ENCODE measurements around the gene ERCC5. TPM values are rescaled to one million over a fixed set of nuclear protein-coding genes. Genes with fewer than 3 reads are reported as not detected.

The ERCC5 gene
- total RNA-seq, 1 donor, result 111 TPM

GRCh38 chr13:102897371-102898138 is 51.7 kb downstream of the ERCC5 start:
- Histone ChIP-seq H3K9me3 (ENCODE audit: low read depth, low read length) (no peaks in the 10 kb centered on the region), H3K4me1 (ENCODE audit: insufficient read depth, low read length) (no peaks in the 10 kb centered on the region), H3K27me3 (ENCODE audit: insufficient read depth, low read length) (no peaks in the 10 kb centered on the region), H3K4me3 (ENCODE audit: low read length) (no peak overlapping the region)

DNA sequence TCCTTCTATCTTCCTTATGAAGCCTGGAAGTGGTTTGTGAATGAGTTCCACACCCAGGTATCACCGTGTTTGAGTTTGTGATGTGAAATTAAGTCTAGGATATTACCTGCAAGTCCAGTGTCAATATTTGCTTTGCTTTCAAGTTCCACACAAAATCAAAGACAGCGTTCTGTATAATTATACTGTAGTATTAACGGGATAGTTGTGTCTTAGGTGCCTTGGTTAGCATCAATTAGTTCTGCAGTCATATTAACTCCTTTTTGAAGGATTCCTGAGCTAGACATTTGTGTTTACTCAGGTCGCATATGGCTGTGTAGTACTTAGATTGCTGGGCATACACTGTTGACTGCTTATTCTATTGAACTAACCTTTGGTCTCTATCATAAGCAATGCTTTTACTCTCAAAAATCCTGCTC is 54.4 kb downstream of the ERCC5 start:
- H3K27me3 ChIP-seq (ENCODE audit: insufficient read depth, low read length), result no peaks in the 10 kb centered on the region
- no peak overlapping the region for H3K4me3 ChIP-seq (ENCODE audit: low read length)
- H3K4me1 ChIP-seq (ENCODE audit: insufficient read depth, low read length), result no peaks in the 10 kb centered on the region
- no peaks in the 10 kb centered on the region for H3K9me3 ChIP-seq (ENCODE audit: low read depth, low read length)

GRCh38 chr13:102901056-102901455 is 55.2 kb downstream of the ERCC5 start:
- H3K9me3 ChIP-seq (ENCODE audit: low read depth, low read length), result no peaks in the 10 kb centered on the region

GRCh38 chr13:102901615-102902305 is 55.9 kb downstream of the ERCC5 start:
- no peak overlapping the region for H3K4me3 ChIP-seq (ENCODE audit: low read length)
- H3K9me3 ChIP-seq (ENCODE audit: low read depth, low read length), result no peaks in the 10 kb centered on the region
- no peaks in the 10 kb centered on the region for H3K4me1 ChIP-seq (ENCODE audit: insufficient read depth, low read length)
- no peaks in the 10 kb centered on the region for H3K27me3 ChIP-seq (ENCODE audit: insufficient read depth, low read length)

More at GRCh38 chr13:102901056-102901455, 55.2 kb downstream of the ERCC5 start:
- Histone ChIP-seq H3K4me1 (ENCODE audit: insufficient read depth, low read length) (no peaks in the 10 kb centered on the region), H3K4me3 (ENCODE audit: low read length) (no peak overlapping the region), H3K27me3 (ENCODE audit: insufficient read depth, low read length) (no peaks in the 10 kb centered on the region)

- no peaks in the 10 kb centered on the region for H3K9me3 ChIP-seq (ENCODE audit: low read depth, low read length)
- no peak overlapping the region for H3K4me3 ChIP-seq (ENCODE audit: low read length)
- H3K4me1 ChIP-seq (ENCODE audit: insufficient read depth, low read length), result no peaks in the 10 kb centered on the region
- H3K27me3 ChIP-seq (ENCODE audit: insufficient read depth, low read length), result no peaks in the 10 kb centered on the region
Observed at GRCh38 chr13:102902789-102903347, 57.0 kb downstream of the ERCC5 start.

GRCh38 chr13:102903659-102904407 is 58.0 kb downstream of the ERCC5 start:
- Histone ChIP-seq H3K4me1 (ENCODE audit: insufficient read depth, low read length) (no peaks in the 10 kb centered on the region), H3K9me3 (ENCODE audit: low read depth, low read length) (no peaks in the 10 kb centered on the region), H3K4me3 (ENCODE audit: low read length) (no peak overlapping the region), H3K27me3 (ENCODE audit: insufficient read depth, low read length) (no peaks in the 10 kb centered on the region)

DNA sequence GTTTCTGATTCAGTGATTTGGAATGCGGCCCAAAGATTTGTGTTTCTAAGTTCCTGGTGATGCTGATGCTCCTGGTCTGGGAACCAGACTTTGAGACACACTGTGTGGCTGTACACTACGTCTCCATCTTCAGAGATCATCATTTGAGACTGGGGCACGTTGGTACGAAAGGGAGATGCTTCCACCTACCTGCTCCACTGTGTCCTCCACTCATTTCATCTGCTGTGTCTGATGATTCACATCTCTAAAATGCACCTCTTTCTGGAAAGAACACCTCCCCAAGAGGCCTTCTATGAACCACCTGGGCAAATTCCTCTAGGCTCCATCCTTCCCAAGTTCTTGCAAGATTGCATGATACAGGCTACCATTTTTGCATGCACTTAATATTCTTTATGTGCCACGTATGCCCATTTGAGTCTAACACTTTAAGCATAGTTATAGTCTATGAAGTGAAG is 58.6 kb downstream of the ERCC5 start:
- Histone ChIP-seq H3K9me3 (ENCODE audit: low read depth, low read length) (no peaks in the 10 kb centered on the region), H3K4me3 (ENCODE audit: low read length) (no peak overlapping the region), H3K27me3 (ENCODE audit: insufficient read depth, low read length) (no peaks in the 10 kb centered on the region), H3K4me1 (ENCODE audit: insufficient read depth, low read length) (no peaks in the 10 kb centered on the region)

- H3K4me1 ChIP-seq (ENCODE audit: insufficient read depth, low read length), result no peaks in the 10 kb centered on the region
Observed at GRCh38 chr13:102905905-102906771, 60.3 kb downstream of the ERCC5 start.

GRCh38 chr13:102907016-102907756 is 61.4 kb downstream of the ERCC5 start:
- Histone ChIP-seq H3K27me3 (ENCODE audit: insufficient read depth, low read length) (no peaks in the 10 kb centered on the region), H3K9me3 (ENCODE audit: low read depth, low read length) (no peaks in the 10 kb centered on the region), H3K4me3 (ENCODE audit: low read length) (no peak overlapping the region), H3K4me1 (ENCODE audit: insufficient read depth, low read length) (no peaks in the 10 kb centered on the region)

More at GRCh38 chr13:102905905-102906771, 60.3 kb downstream of the ERCC5 start:
- H3K4me3 ChIP-seq (ENCODE audit: low read length), result no peak overlapping the region
- H3K9me3 ChIP-seq (ENCODE audit: low read depth, low read length), result no peaks in the 10 kb centered on the region
- no peaks in the 10 kb centered on the region for H3K27me3 ChIP-seq (ENCODE audit: insufficient read depth, low read length)

DNA sequence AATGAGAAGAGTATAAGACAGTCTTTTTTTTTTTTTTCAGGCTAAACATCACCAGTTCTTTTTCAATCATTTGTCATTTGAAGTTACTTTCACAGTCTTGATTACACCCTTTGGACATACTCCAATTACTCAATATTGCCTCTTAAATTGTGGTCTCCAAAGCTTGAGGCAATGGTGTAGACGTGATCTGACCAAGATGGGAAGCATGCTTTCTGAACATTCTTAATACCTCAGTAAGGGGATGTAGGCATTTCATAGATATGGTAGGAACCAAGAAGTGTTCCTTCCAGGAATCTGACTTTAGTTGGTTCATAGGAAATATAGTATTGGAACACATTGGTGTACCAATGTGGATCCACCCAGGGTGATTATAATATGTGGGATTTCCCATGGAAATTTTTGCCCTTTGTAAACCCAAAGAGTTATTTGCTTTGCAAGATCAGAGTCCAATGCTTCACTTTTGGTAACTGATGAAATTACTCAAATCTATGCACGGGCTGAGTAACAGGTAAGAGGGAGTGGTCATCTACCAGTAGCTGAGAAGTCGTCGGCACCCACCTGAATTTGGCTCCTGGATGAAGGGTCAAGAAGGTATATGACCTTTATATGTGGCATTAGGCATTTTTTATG is 62.2 kb downstream of the ERCC5 start:
- H3K27me3 ChIP-seq (ENCODE audit: insufficient read depth, low read length), result no peaks in the 10 kb centered on the region
- no peaks in the 10 kb centered on the region for H3K9me3 ChIP-seq (ENCODE audit: low read depth, low read length)

DNA sequence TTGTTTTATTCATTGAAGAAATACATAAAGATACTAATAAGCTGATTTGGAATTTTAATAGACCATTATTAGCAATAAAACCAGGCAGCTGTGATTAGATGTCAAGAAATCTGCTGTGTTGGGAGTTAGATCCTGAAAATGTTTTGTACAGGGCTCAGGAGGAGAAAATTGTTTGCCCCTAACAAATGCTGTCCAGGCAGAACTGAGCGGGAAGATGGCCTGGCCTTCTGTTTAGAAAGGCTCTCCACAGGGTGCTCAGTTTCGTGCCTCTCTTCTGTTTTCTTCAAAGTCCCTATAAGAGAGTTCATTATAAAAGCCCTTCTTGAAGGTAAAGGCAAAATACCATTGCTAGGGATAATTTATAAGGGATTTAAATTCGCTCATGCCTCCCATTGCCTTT is 64.1 kb downstream of the ERCC5 start:
- Histone ChIP-seq H3K4me1 (ENCODE audit: insufficient read depth, low read length) (no peaks in the 10 kb centered on the region), H3K27me3 (ENCODE audit: insufficient read depth, low read length) (no peaks in the 10 kb centered on the region), H3K9me3 (ENCODE audit: low read depth, low read length) (no peaks in the 10 kb centered on the region), H3K4me3 (ENCODE audit: low read length) (no peak overlapping the region)

More for the DNA sequence above, 62.2 kb downstream of the ERCC5 start:
- Histone ChIP-seq H3K4me3 (ENCODE audit: low read length) (no peak overlapping the region), H3K4me1 (ENCODE audit: insufficient read depth, low read length) (no peaks in the 10 kb centered on the region)

GRCh38 chr13:102911336-102911735 is 65.5 kb downstream of the ERCC5 start:
- no peak overlapping the region for H3K4me3 ChIP-seq (ENCODE audit: low read length)
- H3K4me1 ChIP-seq (ENCODE audit: insufficient read depth, low read length), result no peaks in the 10 kb centered on the region
- no peaks in the 10 kb centered on the region for H3K9me3 ChIP-seq (ENCODE audit: low read depth, low read length)
- H3K27me3 ChIP-seq (ENCODE audit: insufficient read depth, low read length), result no peaks in the 10 kb centered on the region

GRCh38 chr13:102912599-102912998 is 66.8 kb downstream of the ERCC5 start:
- Histone ChIP-seq H3K4me3 (ENCODE audit: low read length) (no peak overlapping the region), H3K9me3 (ENCODE audit: low read depth, low read length) (no peaks in the 10 kb centered on the region), H3K4me1 (ENCODE audit: insufficient read depth, low read length) (no peaks in the 10 kb centered on the region), H3K27me3 (ENCODE audit: insufficient read depth, low read length) (no peaks in the 10 kb centered on the region)
